Peyer's patch (tissue), 4 donors: Measurements from ENCODE around the gene GRAMD4.

Experiments
- POLR2A ChIP-seq, 2 donors: fragments of 450-650 bp; IDR thresholded peaks; one replicate each; pipeline ENCODE4 v1.5.1; 2017; ENCODE audit warnings: antibody characterized with exemption in 2 of 2, mild to moderate bottlenecking in 2 of 2, moderate library complexity in 2 of 2
- TF ChIP-seq, protein P1 (sequence below), 6 experiments: fragments of 450-650 bp in 4 of 6; fragments of 200-600 bp in 2 of 6; sonication (generic) in 1 of 6; IDR thresholded peaks; one replicate each; pipeline ENCODE4 v1.5.1; 2017 to 2019; ENCODE audit warnings: antibody characterized with exemption in 6 of 6, mild to moderate bottlenecking in 3 of 6, moderate library complexity in 1 of 6

DNA sequence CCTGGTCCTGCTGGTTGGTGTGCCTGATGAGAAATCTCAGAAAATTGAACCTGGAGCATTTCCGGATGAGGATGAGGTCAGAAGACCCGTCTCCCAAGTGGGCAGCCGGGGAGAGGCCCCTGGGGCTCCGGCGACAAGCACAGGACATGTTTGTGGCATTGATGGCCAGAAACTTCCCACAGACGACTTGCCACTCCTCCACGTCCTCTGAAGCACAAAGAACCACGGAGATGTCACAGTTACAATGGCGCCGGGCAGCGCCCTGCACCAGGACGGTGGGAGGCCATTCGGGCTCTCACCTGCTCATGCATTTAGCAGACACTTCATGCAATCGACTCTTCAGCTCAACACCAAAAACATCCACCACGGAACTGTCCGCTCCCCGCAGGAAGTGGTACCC is 71.4 kb downstream of the GRAMD4 start:
- TF ChIP-seq POLR2A (IDR thresholded peaks at IDR 0.05) = no peak
- TF ChIP-seq, protein P1, sequence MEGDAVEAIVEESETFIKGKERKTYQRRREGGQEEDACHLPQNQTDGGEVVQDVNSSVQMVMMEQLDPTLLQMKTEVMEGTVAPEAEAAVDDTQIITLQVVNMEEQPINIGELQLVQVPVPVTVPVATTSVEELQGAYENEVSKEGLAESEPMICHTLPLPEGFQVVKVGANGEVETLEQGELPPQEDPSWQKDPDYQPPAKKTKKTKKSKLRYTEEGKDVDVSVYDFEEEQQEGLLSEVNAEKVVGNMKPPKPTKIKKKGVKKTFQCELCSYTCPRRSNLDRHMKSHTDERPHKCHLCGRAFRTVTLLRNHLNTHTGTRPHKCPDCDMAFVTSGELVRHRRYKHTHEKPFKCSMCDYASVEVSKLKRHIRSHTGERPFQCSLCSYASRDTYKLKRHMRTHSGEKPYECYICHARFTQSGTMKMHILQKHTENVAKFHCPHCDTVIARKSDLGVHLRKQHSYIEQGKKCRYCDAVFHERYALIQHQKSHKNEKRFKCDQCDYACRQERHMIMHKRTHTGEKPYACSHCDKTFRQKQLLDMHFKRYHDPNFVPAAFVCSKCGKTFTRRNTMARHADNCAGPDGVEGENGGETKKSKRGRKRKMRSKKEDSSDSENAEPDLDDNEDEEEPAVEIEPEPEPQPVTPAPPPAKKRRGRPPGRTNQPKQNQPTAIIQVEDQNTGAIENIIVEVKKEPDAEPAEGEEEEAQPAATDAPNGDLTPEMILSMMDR (IDR thresholded peaks at IDR 0.05) = no peak
